ENCODE results near the gene ILF3. TPM values are rescaled to one million over a fixed set of nuclear protein-coding genes. Genes with fewer than 3 reads are reported as not detected.
"Not testable (repeated sequence)": the region's sequence is repeated elsewhere in the genome, so short reads cannot be mapped to it uniquely, and the experiment has no call there.

Gene ILF3
- total and polyA plus RNA-seq, 5 experiments from 2014 or later, result 79.6 to 391 (median 99.1) TPM

DNA sequence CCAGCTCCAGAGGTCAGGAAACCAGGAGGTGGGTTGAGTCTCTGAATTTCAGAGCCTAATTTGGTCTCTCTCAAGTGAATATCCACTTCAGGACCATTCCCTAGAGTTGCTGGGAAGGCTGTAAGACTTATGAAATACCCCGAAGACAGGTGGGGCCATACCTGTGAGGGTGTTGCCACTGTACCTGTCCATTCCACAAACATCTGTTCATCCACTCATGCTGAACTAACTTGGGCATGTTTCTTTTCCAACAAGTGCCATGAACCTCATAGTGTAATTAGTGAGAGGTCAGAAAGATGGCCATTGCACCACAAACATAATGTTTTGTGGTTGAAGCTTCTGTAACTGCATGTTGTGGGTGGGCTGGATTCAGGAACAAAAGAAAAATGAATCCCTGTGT is 7.8 kb downstream of the ILF3 start:
- H3K36me3 Mint-ChIP-seq, result peaks cover 0 to 40% (median 3%) of the 10 kb centered on the region in 3 donors
- H3K4me1 Mint-ChIP-seq, result peaks cover 23 to 76% (median 55%) of the 10 kb centered on the region in 4 donors
- POLR2A ChIA-PET, result interaction anchor here (0.7 kb wide), 2 partner anchors 20 to 205 kb away, joined by 3 to 8 read pairs; no protein-coding TSS in a partner anchor
- peak overlapping the region in 5 of 10 donors; percentile 61 to 85 (median 70) for H3K27ac Mint-ChIP-seq
- peak overlapping the region in 8 of 10 donors; percentile 15 to 81 (median 58) for H3K4me3 Mint-ChIP-seq
- DNase-seq (no peak), ATAC-seq (no peak)
- H3K27me3 Mint-ChIP-seq, result no peaks in the 10 kb centered on the region
- no peaks in the 10 kb centered on the region for H3K9me3 Mint-ChIP-seq

DNA sequence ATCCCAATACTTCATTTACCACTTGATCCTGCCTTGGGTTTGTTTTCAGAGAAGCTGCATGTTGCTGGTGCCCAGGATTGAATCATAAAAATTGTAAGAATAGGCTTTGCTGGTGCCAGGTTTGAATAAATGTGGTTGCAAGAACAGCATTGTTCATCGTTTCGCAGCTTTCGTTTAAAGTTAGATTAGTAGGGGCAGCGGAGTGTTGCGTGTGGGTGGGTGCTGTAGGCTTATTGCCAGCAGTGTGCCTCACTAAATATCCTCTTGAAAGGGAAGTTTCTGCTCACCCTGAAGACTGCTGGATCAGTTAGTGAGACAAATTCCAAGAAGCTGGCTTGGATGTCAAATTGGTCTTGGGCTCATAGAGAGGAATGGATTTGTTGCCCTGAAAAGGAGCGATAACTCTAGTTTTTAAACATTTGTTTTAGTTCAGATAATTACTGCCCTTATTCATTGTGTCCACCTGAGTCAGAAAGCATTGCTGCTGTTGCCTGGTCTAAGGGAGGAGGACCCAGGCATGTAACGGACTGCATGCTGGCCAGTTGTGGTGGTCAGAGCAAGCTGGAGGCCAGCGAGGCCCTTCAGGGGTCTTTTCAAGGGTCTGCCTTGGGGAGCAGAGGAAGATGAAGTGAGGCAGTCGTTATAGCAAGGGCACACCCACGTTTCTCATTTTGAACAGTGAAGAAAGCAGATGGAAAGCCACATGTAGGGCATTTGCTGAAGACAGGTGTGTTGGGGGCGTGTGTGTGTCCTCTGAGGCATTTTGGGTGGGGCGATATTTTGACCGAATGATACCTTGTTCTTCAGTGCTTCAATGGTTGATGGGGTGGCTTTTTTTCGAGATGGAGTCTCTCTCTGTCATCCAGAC is 8.5 kb downstream of the ILF3 start:
- H3K4me1 Mint-ChIP-seq, result peaks cover 20 to 76% (median 53%) of the 10 kb centered on the region in 4 donors
- DNase-seq (no peak), ATAC-seq (peak; percentile 25 to 32)
- H3K36me3 Mint-ChIP-seq, result peaks cover 0 to 36% (median 0%) of the 10 kb centered on the region in 3 donors
- no peaks in the 10 kb centered on the region for H3K9me3 Mint-ChIP-seq
- peak overlapping the region in 9 of 10 donors; percentile 18 to 81 (median 52) for H3K4me3 Mint-ChIP-seq
- no peaks in the 10 kb centered on the region for H3K27me3 Mint-ChIP-seq
- H3K27ac Mint-ChIP-seq, result peak overlapping the region; percentile 61 to 88 (median 77)
- POLR2A ChIA-PET, result interaction anchor here (0.7 kb wide), 1 partner anchor 21 kb away, joined by 8 read pairs; no protein-coding TSS in a partner anchor

DNA sequence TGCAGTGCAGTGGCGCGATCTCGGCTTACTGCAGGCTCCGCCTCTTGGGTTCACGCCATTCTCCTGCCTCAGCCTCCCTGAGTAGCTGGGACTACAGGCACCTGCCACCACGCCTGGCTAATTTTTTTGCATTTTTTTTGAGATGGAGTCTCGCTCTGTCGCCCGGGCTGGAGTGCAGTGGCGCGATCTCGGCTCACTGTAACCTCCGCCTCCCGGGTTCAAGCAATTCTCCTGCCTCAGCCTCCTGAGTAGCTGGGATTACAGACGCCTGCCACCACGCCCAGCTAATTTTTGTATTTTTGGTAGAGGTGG is 9.1 kb downstream of the ILF3 start:
- H3K9me3 Mint-ChIP-seq, H3K27me3 Mint-ChIP-seq, DNase-seq, POLR2A ChIA-PET, ATAC-seq: not testable (repeated sequence)
- Mint-ChIP-seq H3K4me3 (peak overlapping the region in 5 of 10 donors; percentile 21 to 65 (median 39)), H3K36me3 (peaks cover 0 to 39% (median 0%) of the 10 kb centered on the region in 3 donors), H3K4me1 (peaks cover 22 to 80% (median 57%) of the 10 kb centered on the region in 4 donors), H3K27ac (peak overlapping the region in 4 of 10 donors; percentile 41 to 80 (median 72))

DNA sequence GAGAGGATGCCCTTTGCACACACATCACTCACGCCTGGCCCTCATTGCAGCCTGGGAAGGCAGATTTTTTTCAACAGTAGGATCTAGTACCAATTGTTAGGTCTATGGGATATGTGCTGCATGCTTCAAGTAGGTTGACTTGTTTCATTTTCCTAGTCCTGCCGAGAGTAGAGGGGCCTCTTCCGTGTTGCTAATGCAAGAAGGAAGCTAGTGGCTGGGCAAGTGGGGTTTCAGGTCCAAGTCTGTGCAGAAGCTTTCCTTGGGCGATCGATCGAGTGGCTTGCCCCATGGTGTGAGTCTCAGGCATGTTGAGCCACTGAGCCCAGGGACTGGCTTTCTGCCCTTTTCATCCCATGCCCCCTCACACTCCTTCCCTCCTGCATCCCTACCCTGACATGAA is 13.7 kb downstream of the ILF3 start:
- Mint-ChIP-seq H3K36me3 (peaks cover 0 to 48% (median 0%) of the 10 kb centered on the region in 3 donors), H3K4me3 (peak overlapping the region in 5 of 10 donors; percentile 4 to 39 (median 26)), H3K9me3 (no peaks in the 10 kb centered on the region), H3K27me3 (no peaks in the 10 kb centered on the region), H3K27ac (peak overlapping the region in 4 of 10 donors; percentile 8 to 53 (median 26)), H3K4me1 (peaks cover 22 to 67% (median 51%) of the 10 kb centered on the region in 4 donors)
- ATAC-seq (no peak), DNase-seq (no peak)
- POLR2A ChIA-PET, result interaction anchor here (1.3 kb wide), 1 partner anchor 14 kb away, joined by 3 read pairs; no protein-coding TSS in a partner anchor

DNA sequence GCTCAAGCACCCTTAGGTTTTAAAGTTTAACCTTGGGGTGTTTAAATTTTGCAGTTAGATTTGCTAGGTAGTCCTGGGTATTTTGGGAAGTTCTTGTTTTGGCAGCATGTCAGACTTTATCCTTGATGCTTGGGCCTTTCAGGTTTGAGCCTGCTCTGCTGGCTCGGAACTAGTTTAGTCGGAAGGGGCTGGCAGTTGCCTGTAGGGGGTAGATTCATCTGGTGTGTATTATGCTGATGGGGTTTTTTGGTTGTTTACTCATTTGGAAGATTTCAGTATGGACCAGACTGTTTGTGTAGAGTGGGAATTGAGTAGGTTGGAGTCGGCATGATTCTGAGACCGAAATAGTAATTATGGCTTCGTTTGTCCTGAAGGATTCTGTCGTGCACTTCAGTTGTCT is 15.1 kb downstream of the ILF3 start:
- Mint-ChIP-seq H3K27ac (peak overlapping the region in 7 of 10 donors; percentile 1 to 85 (median 65)), H3K9me3 (no peaks in the 10 kb centered on the region), H3K36me3 (peaks cover 0 to 61% (median 6%) of the 10 kb centered on the region in 3 donors), H3K4me1 (peaks cover 19 to 57% (median 40%) of the 10 kb centered on the region in 4 donors), H3K27me3 (no peaks in the 10 kb centered on the region), H3K4me3 (peak overlapping the region in 4 of 10 donors; percentile 8 to 55 (median 39))
- ATAC-seq (no peak), DNase-seq (no peak)
- POLR2A ChIA-PET, result interaction anchor here (0.8 kb wide), 1 partner anchor 170 kb away, joined by 4 read pairs; no protein-coding TSS in a partner anchor

DNA sequence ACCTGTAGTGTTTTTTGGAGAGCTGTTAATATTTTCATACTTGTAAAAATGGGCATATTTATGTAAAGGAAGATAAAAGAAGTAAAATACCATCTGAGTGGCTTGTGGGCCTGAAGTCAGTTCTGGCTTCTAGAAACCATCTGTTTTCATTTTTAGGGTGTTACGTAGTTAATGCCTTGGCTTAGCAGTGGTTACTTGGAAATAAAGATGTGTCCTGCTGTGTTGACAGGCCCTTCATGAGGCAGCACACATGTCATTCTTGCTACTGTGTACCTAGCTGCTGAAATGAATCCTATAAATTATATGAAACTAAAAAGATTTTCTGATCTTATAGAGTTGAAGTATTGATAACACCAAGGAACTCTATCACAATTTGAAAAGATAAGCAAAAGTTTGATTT is 16.0 kb downstream of the ILF3 start:
- DNase-seq (no peak), ATAC-seq (no peak)
- Mint-ChIP-seq H3K27ac (peak overlapping the region in 5 of 10 donors; percentile 33 to 85 (median 43)), H3K36me3 (peaks cover 0 to 70% (median 6%) of the 10 kb centered on the region in 3 donors), H3K27me3 (no peaks in the 10 kb centered on the region), H3K9me3 (no peaks in the 10 kb centered on the region), H3K4me3 (peak overlapping the region in 1 of 10 donors; percentile 20), H3K4me1 (peaks cover 17 to 52% (median 39%) of the 10 kb centered on the region in 4 donors)
- POLR2A ChIA-PET, result no interaction called here

DNA sequence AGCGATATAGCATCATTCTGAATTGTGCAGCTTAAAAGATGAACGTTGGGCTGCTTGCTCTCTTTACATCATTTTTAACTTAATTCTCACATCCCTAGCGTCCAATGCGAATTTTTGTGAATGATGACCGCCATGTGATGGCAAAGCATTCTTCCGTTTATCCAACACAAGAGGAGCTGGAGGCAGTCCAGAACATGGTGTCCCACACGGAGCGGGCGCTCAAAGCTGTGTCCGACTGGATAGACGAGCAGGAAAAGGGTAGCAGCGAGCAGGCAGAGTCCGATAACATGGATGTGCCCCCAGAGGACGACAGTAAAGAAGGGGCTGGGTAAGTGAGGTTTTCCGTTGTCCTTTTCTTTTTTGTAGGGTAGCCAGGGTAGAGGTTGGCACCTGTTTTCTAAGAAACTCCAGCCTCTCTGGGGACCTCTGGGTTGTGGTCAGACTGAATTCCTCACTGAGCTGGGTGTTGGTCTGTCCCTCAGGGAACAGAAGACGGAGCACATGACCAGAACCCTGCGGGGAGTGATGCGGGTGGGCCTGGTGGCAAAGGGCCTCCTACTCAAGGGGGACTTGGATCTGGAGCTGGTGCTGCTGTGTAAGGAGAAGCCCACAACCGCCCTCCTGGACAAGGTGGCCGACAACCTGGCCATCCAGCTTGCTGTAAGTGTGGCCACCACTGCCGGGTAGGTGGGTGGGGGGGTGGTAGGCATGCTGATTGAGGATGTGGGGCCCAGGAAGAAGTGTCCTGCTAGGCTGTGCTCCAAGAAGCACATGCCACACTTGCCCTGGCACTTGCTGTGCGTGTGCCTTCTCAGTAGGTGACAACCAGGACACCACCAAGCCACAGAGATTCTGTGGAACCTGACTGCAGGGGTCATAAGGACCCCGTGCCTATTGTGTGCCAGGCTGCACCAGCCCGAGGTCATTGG is 17.0 kb downstream of the ILF3 start:
- ATAC-seq (no peak), DNase-seq (no peak)
- H3K36me3 Mint-ChIP-seq, result peaks cover 0 to 79% (median 6%) of the 10 kb centered on the region in 3 donors
- H3K27me3 Mint-ChIP-seq, result no peaks in the 10 kb centered on the region
- peak overlapping the region in 4 of 10 donors; percentile 14 to 59 (median 44) for H3K27ac Mint-ChIP-seq
- no peaks in the 10 kb centered on the region for H3K9me3 Mint-ChIP-seq
- peaks cover 17 to 50% (median 37%) of the 10 kb centered on the region in 4 donors for H3K4me1 Mint-ChIP-seq
- POLR2A ChIA-PET, result interaction anchor here (0.6 to 0.8 kb wide), 3 partner anchors 12 to 178 kb away, joined by 3 to 4 read pairs (median 4); no protein-coding TSS in a partner anchor
- H3K4me3 Mint-ChIP-seq, result peak overlapping the region in 2 of 10 donors; percentile 29 to 40

DNA sequence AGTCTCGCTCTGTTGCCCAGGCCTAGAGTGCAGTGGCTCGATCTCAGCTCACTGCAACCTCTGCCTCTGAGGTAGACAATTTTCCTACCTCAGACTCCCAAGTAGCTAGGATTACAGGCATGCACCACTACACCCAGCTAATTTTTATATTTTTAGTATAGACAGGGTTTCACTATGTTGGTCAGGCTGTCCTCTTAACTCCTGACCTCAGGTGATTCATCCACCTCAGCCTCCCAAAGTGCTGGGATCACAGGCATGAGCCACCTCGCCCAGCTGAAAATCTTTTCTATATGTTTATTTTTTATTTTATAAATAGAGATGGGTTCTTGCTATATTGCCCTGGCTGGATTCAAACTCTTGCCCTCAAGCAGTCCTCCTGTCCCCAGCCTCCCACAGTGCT is 17.8 kb downstream of the ILF3 start:
- H3K27me3 Mint-ChIP-seq, H3K9me3 Mint-ChIP-seq, ATAC-seq, H3K27ac Mint-ChIP-seq, H3K4me3 Mint-ChIP-seq, DNase-seq: not testable (repeated sequence)
- Mint-ChIP-seq H3K4me1 (peaks cover 17 to 43% (median 34%) of the 10 kb centered on the region in 4 donors), H3K36me3 (peaks cover 0 to 79% (median 8%) of the 10 kb centered on the region in 3 donors)
- POLR2A ChIA-PET, result interaction anchor here (0.6 kb wide), 1 partner anchor 179 kb away, joined by 4 read pairs; no protein-coding TSS in a partner anchor

DNA sequence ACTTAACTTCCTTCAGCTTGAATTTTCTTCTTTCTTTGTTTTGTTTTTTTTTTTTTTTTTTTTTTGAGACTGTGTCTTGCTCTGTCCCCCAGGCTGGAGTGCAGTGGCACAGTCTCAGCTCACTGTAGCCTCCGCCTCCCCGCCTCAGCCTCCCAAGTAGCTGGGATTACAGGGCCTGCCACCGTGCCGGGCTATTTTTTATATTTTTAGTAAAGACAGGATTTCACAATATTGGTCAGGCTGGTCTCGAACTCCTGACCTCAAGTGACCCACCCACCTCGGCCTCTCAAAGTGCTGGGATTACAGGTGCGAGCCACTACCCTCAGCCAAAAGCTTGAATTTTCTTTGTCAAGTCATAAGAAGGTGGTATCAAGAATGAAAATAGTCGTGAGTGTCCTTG is 21.1 kb downstream of the ILF3 start:
- POLR2A ChIA-PET, result not testable (repeated sequence)

DNA sequence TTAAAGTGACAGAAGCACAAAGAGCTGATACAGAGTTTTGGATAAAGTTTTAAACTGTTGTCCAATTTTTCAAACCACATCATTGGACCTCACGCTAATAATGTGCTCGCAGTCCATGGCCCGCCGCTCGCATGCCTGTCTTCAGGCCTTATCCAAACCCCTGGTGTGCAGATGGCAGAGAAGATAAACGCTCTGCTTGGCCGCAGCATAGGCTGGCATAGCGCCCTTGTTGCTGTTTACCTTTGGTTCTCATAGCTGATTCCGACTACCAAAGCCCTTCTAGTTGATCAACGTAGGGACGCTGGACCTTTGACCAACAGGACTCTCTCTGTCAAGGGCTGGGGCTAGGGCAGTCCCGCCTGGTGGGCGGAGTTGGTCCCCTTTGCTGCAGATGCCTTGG is 23.6 kb downstream of the ILF3 start:
- no peak overlapping the region for H3K4me3 Mint-ChIP-seq
- H3K36me3 Mint-ChIP-seq, result peaks cover 0 to 97% (median 24%) of the 10 kb centered on the region in 3 donors
- no peak for DNase-seq
- H3K27ac Mint-ChIP-seq, result no peak overlapping the region
- peaks cover 0 to 4% (median 1%) of the 10 kb centered on the region in 4 donors for H3K4me1 Mint-ChIP-seq
- ATAC-seq, result no peak
- POLR2A ChIA-PET, result no interaction called here
- no peaks in the 10 kb centered on the region for H3K27me3 Mint-ChIP-seq
- H3K9me3 Mint-ChIP-seq, result no peaks in the 10 kb centered on the region

More for the DNA sequence above, 21.1 kb downstream of the ILF3 start:
- ATAC-seq, DNase-seq, H3K9me3 Mint-ChIP-seq, H3K27me3 Mint-ChIP-seq, H3K4me3 Mint-ChIP-seq: not testable (repeated sequence)
- Mint-ChIP-seq H3K27ac (peak overlapping the region in 1 of 10 donors; percentile 33), H3K36me3 (peaks cover 0 to 89% (median 18%) of the 10 kb centered on the region in 3 donors), H3K4me1 (peaks cover 5 to 13% (median 10%) of the 10 kb centered on the region in 4 donors)

DNA sequence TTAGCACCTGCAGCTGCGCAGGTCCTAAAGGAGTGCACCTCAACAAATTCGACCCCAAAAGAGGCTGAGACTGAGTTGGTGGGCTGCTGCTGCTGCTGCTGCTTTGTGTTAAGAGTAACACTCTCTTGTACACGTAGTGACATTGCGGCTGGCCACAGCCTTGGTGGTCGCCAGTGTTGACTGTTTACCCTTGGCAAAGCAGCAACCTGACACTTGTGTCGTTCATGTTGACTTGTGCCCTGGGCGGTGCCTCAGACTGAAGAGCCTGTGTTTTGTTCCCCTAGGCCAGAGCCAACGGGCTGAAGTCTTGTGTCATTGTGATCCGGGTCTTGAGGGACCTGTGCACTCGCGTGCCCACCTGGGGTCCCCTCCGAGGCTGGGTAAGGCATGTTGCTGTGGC is 24.7 kb downstream of the ILF3 start:
- Mint-ChIP-seq H3K9me3 (no peaks in the 10 kb centered on the region), H3K4me3 (no peak overlapping the region), H3K36me3 (peaks cover 0 to 95% (median 19%) of the 10 kb centered on the region in 3 donors), H3K4me1 (peaks cover 0 to 4% (median 0%) of the 10 kb centered on the region in 4 donors), H3K27ac (peak overlapping the region in 2 of 10 donors; percentile 33 to 49), H3K27me3 (no peaks in the 10 kb centered on the region)
- ATAC-seq (no peak), DNase-seq (no peak)
- POLR2A ChIA-PET, result interaction anchor here (0.6 kb wide), 1 partner anchor 70 kb away, joined by 3 read pairs; no protein-coding TSS in a partner anchor

DNA sequence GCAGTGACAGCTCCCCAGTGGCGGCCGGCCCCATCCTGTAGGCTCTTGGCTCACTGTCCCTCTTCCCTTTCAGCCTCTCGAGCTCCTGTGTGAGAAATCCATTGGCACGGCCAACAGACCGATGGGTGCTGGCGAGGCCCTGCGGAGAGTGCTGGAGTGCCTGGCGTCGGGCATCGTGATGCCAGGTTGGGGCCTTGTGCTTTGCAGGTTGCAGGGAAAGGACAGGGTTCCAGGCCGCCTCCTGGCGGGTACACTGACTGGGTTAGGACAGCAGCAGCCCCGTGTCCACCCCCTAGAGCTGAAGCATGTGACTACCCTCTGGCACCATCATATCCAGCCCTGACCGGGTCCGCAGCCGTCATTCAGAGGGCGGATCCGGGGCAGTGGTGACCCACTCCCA is 25.6 kb downstream of the ILF3 start:
- DNase-seq (no peak), ATAC-seq (no peak)
- H3K4me3 Mint-ChIP-seq, result no peak overlapping the region
- peak overlapping the region in 2 of 10 donors; percentile 33 to 59 for H3K27ac Mint-ChIP-seq
- H3K27me3 Mint-ChIP-seq, result no peaks in the 10 kb centered on the region
- H3K36me3 Mint-ChIP-seq, result peaks cover 0 to 95% (median 24%) of the 10 kb centered on the region in 3 donors
- H3K4me1 Mint-ChIP-seq, result peaks cover 0 to 4% (median 0%) of the 10 kb centered on the region in 4 donors
- POLR2A ChIA-PET, result no interaction called here
- no peaks in the 10 kb centered on the region for H3K9me3 Mint-ChIP-seq

All from naive thymus-derived CD8-positive, alpha-beta T cell (primary cell).